Neural progenitor cell (in vitro differentiated cells): ENCODE measurements around the gene GCSAM.

Experiments
- EZH2phosphoT487 ChIP-seq: fragments of 200-600 bp; sonication (generic); IDR thresholded peaks from 2 replicates; pipeline ENCODE4 v1.6.1; 2017; ENCODE audit warnings: antibody characterized with exemption
- TF ChIP-seq, protein P1 (sequence below): fragments of 200-600 bp; sonication (generic); IDR thresholded peaks from 2 replicates; pipeline ENCODE4 v1.5.1; 2017; ENCODE audit warnings: antibody characterized with exemption, mild to moderate bottlenecking

DNA sequence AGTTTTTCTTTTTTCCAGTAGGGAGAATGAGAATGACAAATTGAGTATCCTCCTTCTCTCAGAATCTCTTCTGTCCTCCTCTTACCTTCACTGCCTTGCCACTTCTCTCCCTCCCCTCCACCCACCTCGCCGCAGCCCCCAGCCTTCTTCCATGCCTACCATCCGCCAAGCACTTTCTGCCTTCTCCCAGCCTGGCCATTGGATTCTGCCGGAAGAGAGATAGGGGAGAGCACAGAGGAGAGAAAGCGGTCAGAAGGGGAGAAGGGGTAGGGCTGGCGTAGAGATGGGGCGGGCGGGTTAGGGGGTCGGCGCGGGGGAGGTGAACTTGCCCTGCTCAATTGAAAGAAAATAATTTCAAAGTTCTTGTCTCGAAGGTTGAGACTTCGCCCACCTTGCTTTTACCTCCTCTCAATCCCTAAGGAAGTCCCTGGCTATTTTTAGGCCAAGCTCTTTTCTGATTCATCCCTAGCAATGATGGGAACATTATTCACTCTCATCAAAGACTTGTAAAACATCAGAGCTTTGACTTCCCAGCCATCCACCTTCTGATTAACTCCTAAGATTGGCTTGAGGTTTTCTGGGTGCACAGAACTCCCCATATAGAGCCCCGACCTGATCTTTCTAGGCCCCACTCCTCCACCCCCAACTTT, 46.0 kb downstream of the GCSAM start:
- TF ChIP-seq, protein P1, sequence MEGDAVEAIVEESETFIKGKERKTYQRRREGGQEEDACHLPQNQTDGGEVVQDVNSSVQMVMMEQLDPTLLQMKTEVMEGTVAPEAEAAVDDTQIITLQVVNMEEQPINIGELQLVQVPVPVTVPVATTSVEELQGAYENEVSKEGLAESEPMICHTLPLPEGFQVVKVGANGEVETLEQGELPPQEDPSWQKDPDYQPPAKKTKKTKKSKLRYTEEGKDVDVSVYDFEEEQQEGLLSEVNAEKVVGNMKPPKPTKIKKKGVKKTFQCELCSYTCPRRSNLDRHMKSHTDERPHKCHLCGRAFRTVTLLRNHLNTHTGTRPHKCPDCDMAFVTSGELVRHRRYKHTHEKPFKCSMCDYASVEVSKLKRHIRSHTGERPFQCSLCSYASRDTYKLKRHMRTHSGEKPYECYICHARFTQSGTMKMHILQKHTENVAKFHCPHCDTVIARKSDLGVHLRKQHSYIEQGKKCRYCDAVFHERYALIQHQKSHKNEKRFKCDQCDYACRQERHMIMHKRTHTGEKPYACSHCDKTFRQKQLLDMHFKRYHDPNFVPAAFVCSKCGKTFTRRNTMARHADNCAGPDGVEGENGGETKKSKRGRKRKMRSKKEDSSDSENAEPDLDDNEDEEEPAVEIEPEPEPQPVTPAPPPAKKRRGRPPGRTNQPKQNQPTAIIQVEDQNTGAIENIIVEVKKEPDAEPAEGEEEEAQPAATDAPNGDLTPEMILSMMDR: no peak
- TF ChIP-seq EZH2phosphoT487: no peak
